ENCODE data around the gene POLR2B.

DNA sequence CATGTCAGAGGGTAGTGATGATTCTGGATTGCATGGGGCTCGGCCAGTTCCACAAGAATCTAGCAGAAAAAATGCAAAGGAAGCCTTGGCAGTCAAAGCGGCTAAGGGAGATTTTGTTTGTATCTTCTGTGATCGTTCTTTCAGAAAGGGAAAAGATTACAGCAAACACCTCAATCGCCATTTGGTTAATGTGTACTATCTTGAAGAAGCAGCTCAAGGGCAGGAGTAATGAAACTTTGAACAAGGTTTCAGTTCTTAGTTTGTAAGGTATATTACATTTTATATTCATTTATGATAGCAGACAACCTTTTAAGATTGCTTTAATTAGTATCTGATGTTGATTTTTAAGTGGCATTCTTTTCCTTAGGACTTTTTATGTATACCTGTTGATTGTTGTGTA is 46.8 kb upstream of the POLR2B start:
- TF ChIP-seq, protein P1, sequence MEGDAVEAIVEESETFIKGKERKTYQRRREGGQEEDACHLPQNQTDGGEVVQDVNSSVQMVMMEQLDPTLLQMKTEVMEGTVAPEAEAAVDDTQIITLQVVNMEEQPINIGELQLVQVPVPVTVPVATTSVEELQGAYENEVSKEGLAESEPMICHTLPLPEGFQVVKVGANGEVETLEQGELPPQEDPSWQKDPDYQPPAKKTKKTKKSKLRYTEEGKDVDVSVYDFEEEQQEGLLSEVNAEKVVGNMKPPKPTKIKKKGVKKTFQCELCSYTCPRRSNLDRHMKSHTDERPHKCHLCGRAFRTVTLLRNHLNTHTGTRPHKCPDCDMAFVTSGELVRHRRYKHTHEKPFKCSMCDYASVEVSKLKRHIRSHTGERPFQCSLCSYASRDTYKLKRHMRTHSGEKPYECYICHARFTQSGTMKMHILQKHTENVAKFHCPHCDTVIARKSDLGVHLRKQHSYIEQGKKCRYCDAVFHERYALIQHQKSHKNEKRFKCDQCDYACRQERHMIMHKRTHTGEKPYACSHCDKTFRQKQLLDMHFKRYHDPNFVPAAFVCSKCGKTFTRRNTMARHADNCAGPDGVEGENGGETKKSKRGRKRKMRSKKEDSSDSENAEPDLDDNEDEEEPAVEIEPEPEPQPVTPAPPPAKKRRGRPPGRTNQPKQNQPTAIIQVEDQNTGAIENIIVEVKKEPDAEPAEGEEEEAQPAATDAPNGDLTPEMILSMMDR (IDR thresholded peaks at IDR 0.05; ENCODE audit: insufficient read depth, low read length, poor library complexity, severe bottlenecking), result no peak
- no peak for TF ChIP-seq EZH2phosphoT487 (conservative IDR thresholded peaks at IDR 0.05; ENCODE audit: low read length)
